RWPE2 (cell line): ENCODE results near the gene OSBPL10.
A peak's percentile ranks its signal among the peaks of the same experiment; 100 is the strongest.

ENCODE experiments used
- ATAC-seq: fragments of 200-7000 bp; cut with Tn5 transposase; 3 replicates; pipeline ENCODE4 v1.9.1; 2021; ENCODE audit warnings: low read depth
- DNase-seq: peaks from one replicate; pipeline ENCODE4 v3.0.0-alpha.2; 2020; ENCODE audit warnings: low spot score
- H3K27ac ChIP-seq: fragments of 450-650 bp; 2 replicates; pipeline ENCODE4 v1.5.1; 2017; ENCODE audit warnings: mild to moderate bottlenecking; ENCODE audit not compliant: poor library complexity, severe bottlenecking
- H3K27me3 ChIP-seq: fragments of 250-450 bp; sonication (Bioruptor Pico); 2 replicates; pipeline ENCODE4 v1.5.1; 2021; ENCODE audit warnings: mild to moderate bottlenecking, moderate library complexity; ENCODE audit not compliant: insufficient read depth, poor library complexity, severe bottlenecking
- H3K36me3 ChIP-seq: fragments of 250-450 bp; sonication (Bioruptor Pico); 2 replicates; pipeline ENCODE4 v1.5.1; 2020; ENCODE audit warnings: low read depth, mild to moderate bottlenecking, moderate library complexity
- H3K4me1 ChIP-seq: fragments of 250-450 bp; sonication (Bioruptor Pico); 2 replicates; pipeline ENCODE4 v1.5.1; 2021; ENCODE audit warnings: mild to moderate bottlenecking, moderate library complexity; ENCODE audit not compliant: insufficient read depth, poor library complexity, severe bottlenecking
- H3K4me3 ChIP-seq: fragments of 250-450 bp; sonication (Bioruptor Pico); 2 replicates; pipeline ENCODE4 v1.5.1; 2021; ENCODE audit warnings: mild to moderate bottlenecking, moderate library complexity; ENCODE audit not compliant: severe bottlenecking
- H3K9me3 ChIP-seq: fragments of 250-450 bp; sonication (Bioruptor Pico); 2 replicates; pipeline ENCODE4 v1.5.1; 2021; ENCODE audit warnings: mild to moderate bottlenecking, moderate library complexity; ENCODE audit not compliant: severe bottlenecking
- TF ChIP-seq, protein P1 (sequence below): fragments of 450-650 bp; IDR thresholded peaks from one replicate; pipeline ENCODE4 v1.5.1; 2017; ENCODE audit warnings: mild to moderate bottlenecking, moderate library complexity; ENCODE audit not compliant: poor library complexity, severe bottlenecking

The OSBPL10 gene

DNA sequence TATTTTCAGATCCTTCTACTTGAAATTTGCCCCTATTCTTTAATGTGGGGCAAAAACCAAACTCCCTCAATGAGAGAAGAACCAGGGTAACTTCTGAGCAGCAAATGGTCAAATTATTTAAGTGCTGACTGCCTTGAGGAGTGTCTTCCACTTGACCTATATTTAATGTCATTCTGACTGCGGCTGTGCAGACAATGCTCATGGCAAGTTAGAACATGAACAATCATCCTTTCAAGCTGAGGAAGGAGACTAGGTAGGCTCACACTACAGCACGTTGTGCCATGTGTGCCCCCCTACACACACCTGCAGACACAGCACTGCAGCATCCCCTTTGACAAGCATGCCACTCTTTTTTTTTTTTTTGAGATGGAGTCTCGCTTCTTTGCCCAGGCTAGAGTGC, 98.2 kb downstream of the OSBPL10 start:
- no peak for DNase-seq
- Histone ChIP-seq H3K4me1 (peaks cover 52% of the 10 kb centered on the region), H3K27ac (peak overlapping the region; percentile 79), H3K9me3 (no peaks in the 10 kb centered on the region), H3K27me3 (no peaks in the 10 kb centered on the region), H3K36me3 (peaks cover 25% of the 10 kb centered on the region), H3K4me3 (no peak overlapping the region)
- peak; percentile 79 for ATAC-seq
- TF ChIP-seq, protein P1, sequence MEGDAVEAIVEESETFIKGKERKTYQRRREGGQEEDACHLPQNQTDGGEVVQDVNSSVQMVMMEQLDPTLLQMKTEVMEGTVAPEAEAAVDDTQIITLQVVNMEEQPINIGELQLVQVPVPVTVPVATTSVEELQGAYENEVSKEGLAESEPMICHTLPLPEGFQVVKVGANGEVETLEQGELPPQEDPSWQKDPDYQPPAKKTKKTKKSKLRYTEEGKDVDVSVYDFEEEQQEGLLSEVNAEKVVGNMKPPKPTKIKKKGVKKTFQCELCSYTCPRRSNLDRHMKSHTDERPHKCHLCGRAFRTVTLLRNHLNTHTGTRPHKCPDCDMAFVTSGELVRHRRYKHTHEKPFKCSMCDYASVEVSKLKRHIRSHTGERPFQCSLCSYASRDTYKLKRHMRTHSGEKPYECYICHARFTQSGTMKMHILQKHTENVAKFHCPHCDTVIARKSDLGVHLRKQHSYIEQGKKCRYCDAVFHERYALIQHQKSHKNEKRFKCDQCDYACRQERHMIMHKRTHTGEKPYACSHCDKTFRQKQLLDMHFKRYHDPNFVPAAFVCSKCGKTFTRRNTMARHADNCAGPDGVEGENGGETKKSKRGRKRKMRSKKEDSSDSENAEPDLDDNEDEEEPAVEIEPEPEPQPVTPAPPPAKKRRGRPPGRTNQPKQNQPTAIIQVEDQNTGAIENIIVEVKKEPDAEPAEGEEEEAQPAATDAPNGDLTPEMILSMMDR, result no peak

DNA sequence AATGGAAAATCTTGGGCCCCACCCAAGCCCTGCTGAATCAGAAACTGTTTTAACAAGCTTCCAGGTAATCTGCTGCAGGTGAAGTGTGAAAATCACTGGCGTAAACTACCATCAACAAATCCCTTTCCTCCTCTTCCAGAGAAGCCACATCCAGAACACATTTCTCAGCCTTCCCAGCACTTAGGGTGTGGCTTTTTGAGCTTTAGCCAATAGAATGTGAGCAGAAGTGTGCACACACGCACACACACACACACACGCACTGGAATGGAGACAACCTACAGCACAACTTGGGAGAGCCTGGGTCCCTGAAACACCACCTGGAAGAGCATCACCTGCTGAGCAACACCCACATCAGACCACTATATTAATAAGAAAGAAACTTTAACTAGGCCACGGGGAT, 98.6 kb downstream of the OSBPL10 start:
- H3K27me3 ChIP-seq, result no peaks in the 10 kb centered on the region
- peaks cover 57% of the 10 kb centered on the region for H3K4me1 ChIP-seq
- TF ChIP-seq, protein P1, result no peak
- H3K36me3 ChIP-seq, result peaks cover 28% of the 10 kb centered on the region
- no peak for DNase-seq
- no peaks in the 10 kb centered on the region for H3K9me3 ChIP-seq
- H3K4me3 ChIP-seq, result no peak overlapping the region
- ATAC-seq, result peak; percentile 19; the same call in 2 of the 3 replicates
- H3K27ac ChIP-seq, result peak overlapping the region; percentile 79

DNA sequence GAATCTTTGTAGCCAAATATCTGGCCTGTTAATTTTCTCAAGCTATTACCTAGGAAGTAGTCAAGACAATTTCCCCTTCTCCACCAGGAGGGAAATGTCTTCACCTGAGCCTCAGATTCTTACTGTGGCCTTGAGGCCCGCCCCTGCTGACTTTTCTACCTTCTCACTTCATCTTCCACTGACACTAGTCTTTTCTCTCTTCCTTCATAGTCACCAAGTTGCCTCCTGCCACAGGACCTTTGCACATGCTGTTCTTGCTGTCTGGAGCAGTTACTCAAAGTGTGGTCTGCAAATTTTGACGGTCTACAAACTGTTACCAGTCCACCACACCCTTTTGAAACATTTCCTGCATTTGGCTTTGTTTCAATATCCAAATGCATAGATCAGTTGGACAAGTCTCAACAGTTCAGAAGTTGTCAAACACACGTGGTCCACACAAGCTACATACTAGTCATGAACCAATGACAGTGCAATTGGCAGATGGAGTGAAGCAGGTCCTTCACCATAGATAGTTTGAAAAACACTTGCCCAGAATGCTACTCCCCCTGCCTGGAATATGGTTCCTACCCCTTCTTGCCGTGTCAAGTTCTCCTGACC, 100.5 kb downstream of the OSBPL10 start:
- H3K4me1 ChIP-seq, result peaks cover 74% of the 10 kb centered on the region
- DNase-seq (no peak), ATAC-seq (peak; percentile 44)
- H3K27me3 ChIP-seq, result no peaks in the 10 kb centered on the region
- TF ChIP-seq, protein P1, result no peak
- H3K4me3 ChIP-seq, result no peak overlapping the region
- H3K9me3 ChIP-seq, result no peaks in the 10 kb centered on the region
- H3K27ac ChIP-seq, result peak overlapping the region; percentile 79
- peaks cover 34% of the 10 kb centered on the region for H3K36me3 ChIP-seq

DNA sequence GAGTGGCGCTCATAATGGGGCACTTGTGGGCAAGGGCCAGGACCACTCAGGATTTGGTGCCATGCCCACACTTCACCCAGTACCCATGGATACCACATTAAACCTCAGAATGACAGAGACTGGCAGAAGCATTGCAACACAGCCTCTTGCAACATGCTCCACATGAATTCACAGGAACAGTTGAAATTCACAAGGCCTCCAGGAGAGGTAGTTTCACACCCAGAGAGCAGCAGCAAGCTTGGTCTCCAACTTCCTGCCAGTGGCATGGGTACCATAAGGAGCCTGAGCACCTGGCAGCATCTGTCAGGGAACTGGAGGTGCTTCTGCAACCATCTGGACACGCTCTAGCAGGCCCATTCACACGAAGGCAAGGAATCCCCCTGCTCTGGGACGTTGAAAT, 101.0 kb downstream of the OSBPL10 start:
- peaks cover 76% of the 10 kb centered on the region for H3K4me1 ChIP-seq
- H3K27me3 ChIP-seq, result no peaks in the 10 kb centered on the region
- H3K9me3 ChIP-seq, result no peaks in the 10 kb centered on the region
- DNase-seq (no peak), ATAC-seq (peak; percentile 18; the same call in 2 of the 3 replicates)
- TF ChIP-seq, protein P1, result peak; percentile 38
- no peak overlapping the region for H3K4me3 ChIP-seq
- H3K27ac ChIP-seq, result peak overlapping the region; percentile 79
- peaks cover 39% of the 10 kb centered on the region for H3K36me3 ChIP-seq

DNA sequence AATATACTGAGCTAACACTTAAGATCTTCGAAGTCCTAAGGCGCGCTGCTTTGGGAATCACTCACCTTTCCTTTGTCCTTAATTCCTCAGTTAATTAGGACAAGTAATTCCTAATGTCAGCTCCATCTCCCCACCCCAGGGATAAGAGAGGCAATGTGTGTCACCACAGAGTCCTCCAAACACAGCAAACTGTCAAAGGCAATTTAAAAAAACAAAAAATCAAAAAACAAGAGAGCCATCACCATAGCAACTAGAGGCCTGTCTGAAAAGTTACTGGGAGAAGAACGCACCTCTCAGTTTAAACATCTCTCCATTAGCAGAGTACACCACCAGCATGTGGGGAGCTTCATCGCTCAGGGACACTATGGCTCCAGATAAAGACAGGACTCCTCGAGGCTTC, 101.7 kb downstream of the OSBPL10 start:
- peaks cover 74% of the 10 kb centered on the region for H3K4me1 ChIP-seq
- TF ChIP-seq, protein P1, result no peak
- ATAC-seq (no peak), DNase-seq (no peak)
- H3K9me3 ChIP-seq, result no peaks in the 10 kb centered on the region
- no peaks in the 10 kb centered on the region for H3K27me3 ChIP-seq
- peak overlapping the region; percentile 79 for H3K27ac ChIP-seq
- no peak overlapping the region for H3K4me3 ChIP-seq
- H3K36me3 ChIP-seq, result peaks cover 46% of the 10 kb centered on the region
